GM18907 (cell line): ENCODE measurements around the gene TRIM65.

Experiments used
- ATAC-seq: cut with Tn5 transposase; IDR thresholded peaks from one replicate; pipeline ENCODE4 v1.9.1; 2021; ENCODE audit warnings: mild to moderate bottlenecking, moderate library complexity; ENCODE audit not compliant: unreplicated experiment

Gene TRIM65

DNA sequence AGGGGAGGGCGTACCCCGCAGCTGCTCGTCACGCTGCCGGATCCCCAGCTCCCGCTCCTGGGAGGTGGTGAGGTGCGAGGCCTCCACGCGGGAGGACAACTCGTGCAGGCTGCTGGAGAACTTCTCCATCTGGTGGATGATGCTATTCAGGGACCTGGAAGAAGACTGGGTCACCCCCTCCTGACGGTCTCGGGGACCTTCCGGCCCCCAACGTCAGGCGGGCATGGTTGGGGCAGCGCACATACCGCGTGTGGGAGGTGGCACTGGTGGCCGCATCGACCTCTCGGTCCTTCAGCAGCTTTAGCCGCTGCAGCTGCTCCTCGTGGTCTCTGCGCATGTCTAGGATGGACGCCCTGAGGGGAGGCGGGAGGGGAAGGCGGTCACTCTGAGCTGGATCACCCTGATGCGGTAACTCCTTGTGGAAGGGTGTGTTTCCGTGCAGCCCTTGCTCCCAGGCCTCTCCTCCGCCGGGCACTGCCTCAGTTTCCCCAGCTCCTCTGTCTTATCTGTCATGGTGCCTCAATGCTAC, 21.2 kb upstream of the TRIM65 start:
- ATAC-seq, result no peak

DNA sequence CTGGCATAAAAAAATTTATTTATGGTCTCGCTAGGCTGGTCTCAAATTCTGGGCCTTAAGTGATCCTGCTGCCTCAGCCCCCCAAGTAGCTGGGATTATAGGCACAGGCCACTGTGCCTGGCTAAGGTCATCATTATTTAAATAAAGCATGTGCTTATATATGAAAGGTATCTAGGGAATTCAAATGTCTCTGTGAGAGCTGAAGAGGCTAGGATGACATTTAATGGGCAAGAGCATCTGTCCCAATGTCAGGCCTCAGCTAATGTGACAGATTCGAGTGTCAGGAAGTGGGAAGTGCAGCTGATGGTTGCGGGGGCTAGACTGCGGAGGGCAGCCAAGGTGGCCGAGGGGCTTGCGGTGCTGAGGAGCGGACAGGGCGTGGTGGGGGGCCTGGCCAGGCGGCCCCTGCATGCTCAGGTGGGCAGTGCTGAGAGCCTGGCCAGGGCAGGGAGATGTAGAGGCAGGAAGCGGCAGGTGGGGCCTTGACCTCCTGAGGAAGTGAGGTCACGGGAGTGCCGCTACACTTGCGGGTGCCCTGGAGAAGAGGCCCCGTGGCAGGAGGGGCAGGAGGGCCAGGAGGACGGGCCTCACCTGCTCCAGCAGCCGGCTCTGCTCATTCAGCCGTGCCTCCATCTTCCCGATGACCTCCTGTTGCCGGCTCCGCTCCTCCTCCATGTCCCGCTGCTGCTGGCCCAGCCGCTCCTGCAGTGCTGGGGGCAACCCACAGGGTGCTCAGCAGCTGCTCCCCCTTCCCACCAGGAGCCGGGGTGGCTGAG, 20.6 kb upstream of the TRIM65 start:
- no peak for ATAC-seq

DNA sequence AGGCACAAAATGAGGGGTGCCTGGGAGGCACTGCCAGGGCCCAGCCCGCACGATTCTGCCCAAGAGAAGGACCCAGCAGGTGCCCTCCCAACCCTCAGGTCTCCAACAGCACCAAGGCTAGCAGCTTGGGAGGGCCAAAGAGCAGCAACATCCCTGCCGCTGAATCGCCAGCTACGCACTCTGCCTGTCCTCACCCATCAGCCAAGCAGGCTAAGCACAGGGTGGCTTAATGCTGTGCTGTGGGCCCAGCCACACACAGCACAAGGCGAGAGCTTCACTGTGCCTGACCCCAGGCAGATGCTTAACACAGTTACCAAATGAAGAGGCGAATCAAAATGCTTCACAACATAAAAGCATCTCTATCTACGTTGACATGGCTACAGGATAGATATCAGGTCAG, 18.5 kb upstream of the TRIM65 start:
- ATAC-seq, result no peak

DNA sequence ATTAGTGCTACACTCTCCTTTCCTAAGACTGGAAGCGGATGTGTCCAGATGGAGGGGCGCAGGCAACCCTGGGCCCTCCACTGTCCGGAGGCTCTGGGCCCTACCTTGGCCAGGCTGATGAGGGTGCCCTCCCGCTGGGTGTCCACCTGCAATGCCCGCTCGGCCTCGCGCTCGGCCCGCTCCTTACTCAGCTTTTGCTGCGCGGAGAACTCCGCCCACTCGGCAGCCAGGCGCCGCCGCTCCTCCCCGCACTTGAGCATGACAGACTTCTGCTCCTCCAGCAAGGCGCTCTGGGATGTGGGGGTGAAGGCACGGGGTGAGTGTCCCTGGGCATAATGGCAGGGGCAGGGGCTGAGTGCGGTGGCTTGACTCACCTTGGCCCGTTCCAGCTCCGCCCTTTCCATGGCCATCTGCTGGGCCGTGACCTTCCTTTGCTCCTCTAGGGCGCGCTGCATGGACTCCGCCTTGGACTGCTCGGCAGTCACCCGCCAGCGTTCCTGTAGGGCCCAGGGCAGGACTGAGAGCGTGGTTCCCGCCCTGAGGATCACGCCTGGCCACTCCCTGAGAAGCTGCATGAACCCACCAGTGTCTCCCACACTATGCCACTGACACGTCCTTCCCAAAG, 18.0 kb upstream of the TRIM65 start:
- ATAC-seq, result no peak

DNA sequence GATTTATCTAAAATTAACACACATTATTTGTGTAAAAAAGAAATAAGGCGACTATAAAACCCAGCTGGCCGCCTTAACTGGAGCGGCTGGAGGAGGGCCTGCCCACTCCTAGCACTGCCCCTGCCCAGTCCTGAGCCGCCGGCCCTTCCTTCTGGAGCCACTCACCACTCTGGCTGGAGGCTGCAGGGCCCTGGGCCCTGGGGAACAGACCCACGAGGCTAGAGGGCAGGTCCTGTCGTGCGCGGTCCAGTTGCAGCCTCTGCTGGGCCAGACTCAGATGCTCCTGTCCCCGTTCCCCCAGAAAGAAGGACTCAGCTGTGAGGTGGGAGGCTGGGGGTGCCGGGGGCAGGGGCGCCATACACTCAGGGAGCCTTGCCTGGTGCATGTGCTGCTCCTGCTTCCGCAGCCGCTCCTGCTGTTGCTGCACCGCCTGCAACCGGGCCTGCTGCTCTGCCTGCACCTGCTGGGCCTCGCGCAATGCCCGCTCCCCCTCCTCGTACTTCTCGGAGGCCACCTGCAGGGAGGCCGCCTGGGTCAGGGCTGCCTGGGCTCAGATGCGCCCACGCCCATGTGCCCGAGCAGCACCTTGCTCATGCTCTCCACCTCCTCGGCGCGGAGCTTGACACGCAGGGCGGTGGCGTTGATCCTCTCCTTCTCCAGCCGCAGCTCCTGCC, 16.9 kb upstream of the TRIM65 start:
- ATAC-seq, result no peak

DNA sequence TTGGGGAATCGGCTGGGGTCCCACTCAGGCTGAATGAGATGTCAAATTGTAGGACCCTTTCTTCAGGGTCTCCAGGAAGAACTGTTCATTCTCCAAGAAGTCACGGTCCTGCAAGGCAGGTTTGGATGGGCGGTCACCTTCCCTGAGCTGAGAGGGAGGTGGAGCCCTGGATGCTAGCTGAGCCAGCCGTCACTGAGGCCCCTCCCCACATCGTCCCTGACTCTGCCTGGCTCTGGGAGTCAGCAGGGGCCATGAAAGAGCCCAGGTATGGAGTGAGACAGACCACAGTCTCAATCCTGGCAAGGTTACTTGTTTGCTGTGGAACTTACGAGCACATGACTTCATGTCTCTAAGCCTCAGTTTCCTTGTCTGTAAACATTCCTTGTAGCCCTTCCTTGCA, 13.9 kb upstream of the TRIM65 start:
- ATAC-seq, result no peak

DNA sequence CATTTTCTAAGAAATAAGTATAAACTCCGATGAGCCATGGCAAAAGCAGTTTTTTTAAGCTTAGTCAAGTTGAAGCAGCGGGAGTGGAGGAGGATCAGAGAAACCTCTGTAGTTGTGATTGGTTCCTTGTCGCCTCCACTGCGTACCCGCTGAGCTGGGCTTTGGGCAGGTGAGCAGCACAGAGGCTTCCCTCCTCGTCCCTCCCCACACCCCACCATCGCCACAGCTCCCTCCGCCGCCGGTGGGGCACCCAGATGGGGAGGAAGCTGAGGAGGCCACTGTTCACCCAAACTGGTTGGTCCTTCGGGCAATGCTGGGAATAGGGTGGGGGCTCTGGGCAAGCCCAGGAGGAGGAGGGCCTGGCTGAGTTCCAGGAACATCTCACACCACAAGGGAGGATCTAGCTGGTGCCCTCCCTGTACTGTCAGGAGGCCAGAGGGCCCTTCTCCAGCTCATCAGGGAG, 13.1 kb upstream of the TRIM65 start:
- ATAC-seq, result no peak

DNA sequence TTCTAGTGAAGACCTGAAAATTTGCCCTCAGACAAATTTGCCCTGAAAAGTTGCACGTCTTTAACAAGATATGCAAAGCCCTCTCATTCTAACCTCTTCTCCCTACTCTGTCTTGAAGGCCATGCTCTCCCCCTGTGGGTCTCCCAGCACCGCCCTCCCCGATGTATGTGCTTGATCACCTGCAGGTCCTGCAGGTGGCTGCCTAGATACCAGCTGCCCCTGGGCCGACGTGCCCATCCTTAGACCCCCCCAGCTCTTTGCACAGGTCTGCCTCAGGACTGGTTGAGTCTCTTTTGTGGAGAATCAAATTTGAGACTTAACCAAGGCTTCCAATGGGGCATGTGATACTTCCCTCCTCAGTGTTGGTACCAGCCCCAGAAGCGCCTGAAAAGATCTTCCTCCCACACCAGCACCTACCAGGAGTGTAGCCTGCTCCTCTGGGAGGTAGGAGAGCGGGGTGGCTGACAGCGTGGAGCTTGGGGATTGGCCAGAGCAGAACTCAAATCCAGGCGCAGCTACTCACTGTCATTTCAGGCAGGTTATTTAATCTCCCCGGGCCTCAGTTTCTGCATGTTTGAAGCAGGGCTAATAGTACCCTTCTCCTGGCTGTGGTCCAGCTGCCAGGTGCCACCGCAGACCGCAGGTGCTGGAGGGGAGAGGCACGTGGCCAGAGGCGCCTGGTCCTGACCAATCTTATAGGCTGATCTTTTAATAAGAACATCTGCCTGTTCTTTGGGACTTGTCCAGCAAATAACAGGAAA, 12.5 kb upstream of the TRIM65 start:
- ATAC-seq, result no peak

DNA sequence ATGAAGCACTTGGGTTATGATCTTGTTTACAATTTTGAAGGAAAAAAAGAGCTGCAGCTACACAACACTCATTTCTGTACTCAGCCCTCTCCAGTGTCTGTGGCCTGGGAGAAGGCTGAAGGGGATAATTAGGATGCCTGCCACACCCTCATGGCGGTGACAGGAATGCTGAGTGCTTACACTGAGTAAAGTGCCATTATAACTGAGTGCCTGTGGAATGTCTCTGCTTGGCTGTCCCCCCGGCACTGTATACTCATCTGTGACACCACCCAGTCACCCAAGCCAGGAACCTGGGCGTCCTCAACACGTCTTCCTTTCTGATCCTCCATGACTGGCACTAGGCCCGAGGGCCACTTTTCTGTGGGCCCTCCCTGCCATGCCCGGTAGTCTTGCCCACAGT, 11.4 kb upstream of the TRIM65 start:
- ATAC-seq, result no peak

DNA sequence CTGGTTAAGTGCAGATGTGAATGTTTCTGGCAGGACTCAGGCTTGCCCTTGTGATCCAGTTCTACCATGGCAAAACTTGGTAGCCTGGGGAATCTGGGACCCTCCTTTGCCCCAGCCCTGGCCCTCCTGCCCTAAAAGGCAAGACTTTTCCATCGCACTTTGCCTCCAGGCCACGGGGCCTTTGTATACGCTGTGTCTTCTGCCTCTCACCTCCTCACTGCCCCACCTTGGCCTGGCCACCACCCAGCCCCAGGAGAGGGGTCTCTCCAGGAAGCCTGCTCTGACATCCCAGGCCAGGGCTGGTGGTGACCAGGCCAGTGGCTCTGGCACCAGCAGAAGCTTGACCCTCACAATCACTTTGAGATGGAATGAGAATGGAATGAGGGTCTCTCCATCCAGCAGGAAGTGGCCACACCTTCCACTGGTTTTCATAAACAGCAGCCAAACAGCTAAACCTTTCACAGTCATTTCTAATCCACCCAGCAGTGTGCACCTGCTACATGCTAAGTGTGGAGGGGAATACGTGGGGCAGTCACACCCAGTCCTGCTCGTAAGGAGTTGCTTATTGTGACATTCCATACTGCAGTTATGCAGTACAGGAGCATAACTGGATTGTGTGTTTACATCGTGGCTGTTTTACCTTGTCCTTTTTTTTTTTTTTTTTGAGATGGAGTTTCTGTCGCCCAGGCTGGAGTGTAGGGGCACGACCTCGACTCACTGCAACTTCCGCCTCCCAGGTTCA, 9.6 kb upstream of the TRIM65 start:
- no peak for ATAC-seq

DNA sequence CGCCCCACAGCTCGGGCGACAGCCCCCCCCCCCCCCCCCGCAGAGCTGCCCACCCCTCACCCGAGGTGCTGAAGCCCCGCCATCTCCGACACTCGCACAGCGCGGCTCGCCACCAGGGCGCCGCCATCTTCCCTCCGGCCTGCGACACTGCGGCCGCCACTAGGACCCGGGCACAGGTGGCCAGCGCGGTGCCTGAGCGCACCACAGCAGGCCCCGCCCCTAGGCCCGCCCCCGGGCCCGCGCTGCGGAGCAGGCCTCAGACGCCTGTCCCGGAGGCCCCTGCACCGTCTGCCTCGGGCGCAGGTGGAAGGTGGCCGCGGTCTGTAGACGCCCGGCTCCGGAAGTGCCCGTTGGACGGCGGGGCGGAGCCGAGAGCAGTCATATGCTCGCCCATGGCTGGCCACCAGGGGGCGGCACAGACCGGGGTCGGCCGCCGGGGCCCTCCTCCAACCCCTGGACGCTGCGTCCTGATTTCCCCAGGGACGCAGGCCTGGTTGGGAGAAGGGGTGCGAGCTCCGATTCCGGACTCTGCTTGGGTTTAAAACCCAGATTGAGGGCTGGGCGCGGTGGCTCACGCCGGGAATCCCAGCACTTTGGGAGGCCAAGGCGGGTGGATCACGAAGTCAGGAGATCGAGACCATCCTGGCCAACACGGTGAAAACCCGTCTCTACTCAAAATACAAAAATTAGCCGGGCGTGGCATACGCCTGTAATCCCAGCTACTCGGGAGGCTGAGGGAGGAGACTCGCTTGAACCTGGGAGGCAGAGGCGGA, 8.2 kb upstream of the TRIM65 start, which contains the start of gene MRPL38:
TSS of gene MRPL38 (minus strand) at position 136 of the 773 bp plus-strand sequence. CDS start at position 127, 9 bp downstream.
- peak; percentile 89 for ATAC-seq

DNA sequence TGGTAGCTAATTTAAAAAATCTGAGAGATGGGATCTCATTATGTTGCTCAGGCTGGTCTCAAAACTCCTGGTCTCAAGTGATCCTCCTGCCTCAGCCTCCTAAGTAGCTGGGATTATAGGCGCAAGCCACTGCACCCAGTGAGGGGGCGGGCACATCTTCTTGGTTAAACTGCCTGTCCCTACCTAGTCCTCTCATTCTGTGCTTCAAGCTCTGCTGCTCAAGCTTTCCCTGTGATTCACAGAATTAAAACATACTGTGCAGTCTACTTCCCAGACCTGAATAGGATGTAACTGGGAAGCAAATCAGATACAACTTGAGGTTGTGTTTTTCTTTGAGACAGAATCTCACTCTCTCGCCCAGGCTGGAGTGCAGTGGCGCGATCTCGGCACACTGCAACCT, 5.7 kb upstream of the TRIM65 start:
- ATAC-seq, result no peak

DNA sequence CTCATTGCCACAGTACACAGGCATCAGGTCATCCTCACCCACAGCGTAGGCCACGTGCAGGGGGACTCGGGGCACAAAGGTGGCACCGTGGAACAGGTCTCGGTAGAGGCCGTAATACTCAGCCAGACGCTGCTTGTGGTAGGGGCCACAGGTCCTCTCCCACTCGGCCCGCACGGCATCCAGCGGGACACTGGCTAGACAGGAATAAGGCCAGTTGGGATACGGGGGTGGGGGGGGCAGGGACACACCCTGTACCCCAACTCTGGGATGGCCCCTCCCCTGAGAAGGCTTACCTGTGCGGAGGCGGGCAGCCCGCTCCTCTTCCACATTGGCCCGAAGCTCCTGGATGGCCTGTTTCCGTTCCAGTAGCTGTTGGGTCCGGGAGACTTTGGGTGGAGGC, 5.0 kb upstream of the TRIM65 start:
- ATAC-seq, result no peak

DNA sequence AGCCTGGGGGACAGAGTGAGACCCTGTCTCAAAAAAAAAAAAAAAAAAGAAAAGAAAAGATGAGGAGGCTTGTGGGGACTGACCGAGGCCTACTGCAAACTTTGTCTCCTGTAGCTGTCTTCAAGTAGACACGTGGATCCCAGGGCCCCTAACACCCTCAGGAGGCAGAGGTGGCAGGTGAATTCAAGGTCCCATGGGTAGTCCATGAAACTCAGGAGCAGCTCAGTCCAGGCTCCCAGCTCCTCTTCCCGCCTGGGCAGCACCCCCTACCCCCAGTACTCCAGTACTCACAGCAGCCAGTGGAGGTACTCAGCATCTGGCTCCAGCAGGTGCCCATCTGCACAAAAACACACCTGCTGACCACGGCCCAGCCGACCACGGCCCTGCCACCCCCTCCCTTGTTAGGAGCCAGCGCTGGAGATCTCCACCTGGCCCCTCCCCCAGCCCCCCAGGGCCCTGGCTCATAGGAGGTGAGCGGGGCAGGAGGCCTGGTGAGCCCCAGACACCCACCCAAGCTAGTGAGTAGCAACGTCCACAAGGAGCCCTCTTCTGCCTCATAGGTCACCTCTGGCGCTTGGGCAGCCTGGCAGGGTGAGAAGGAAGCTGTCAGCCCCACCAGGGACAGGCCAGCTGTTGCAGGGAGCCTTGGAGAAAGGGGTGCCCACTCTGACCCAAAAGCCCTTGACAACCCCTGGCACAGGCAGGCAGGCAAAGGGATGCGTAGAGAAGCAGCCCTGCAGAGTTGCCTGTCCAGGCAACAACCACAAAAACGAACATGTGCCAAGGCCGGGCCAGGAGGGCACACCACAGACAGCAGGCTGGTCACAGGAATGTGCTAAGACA, 4.2 kb upstream of the TRIM65 start:
- ATAC-seq, result no peak

DNA sequence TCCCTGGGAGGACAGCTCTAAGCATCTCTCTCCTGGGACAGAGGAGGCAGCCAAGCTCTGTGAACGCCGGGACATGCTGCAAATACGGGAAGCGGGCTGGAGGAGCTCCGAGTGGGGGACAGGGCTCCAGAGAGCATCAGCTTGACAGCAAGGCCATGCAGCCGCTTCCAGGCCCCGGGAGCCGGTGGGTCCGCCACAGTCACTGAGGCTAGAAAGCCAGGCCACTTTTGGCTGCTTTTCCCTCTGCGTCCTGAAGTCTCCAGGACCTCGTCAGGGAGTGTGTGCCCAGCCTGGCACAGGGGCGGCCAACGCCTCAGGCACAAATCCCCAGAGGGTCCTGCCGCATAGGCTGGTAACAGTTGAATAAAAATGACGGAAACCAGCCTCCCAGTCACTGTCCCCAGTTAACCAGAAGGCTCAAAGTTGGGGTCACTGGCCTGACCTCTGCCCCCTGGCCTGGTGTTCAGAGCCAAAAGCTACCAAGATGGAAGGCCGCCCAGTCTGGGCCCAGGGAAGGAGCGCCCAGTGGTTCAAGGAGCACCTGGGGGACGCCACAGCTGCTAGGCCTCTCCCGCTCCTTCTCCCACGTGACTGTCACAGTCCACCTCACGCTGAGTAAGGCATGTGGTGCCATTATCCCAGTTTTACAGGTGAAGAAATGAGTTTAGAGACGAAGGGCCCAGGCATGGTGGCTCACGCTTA, 3.2 kb upstream of the TRIM65 start:
- no peak for ATAC-seq

DNA sequence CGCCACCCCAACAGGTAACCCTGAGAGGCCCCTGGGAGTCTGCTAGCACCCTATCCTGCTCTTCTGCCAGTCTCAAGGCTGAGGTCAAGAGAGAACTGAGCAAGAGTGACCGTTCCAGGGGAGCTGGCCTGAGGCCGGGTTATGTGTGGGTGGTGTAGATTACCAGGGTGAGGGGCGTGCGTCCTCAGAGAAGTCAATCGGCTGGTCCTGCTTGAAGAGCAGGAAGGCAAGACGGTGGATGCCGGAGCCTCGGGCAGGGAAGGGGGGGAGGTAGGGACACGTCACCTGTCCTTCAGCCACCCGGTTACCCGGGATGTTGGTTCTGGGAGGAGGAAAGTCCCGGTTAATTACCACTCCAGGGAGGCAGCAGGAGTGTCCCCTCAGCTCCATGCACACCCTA, 2.6 kb upstream of the TRIM65 start:
- ATAC-seq, result no peak

DNA sequence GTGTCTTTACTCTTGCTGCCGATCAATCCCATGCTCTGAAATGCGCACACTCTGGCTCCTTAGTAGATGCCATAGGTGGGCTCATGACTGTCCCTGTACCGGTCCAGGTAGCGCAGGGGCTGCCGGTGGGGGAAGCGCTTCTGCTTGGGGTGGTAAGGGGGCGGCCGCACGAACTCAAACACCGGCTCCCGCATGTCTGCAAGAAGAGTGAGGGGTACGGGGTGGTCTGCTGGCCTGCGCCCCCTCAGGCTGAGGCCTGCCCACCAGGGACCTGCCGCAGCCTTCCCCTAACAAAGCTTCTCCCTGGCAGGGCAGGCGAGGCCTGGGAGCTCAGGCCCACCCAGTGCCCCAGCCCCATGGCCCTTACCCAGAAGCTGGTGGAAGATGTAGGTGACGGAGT, 2.0 kb upstream of the TRIM65 start:
- no peak for ATAC-seq

DNA sequence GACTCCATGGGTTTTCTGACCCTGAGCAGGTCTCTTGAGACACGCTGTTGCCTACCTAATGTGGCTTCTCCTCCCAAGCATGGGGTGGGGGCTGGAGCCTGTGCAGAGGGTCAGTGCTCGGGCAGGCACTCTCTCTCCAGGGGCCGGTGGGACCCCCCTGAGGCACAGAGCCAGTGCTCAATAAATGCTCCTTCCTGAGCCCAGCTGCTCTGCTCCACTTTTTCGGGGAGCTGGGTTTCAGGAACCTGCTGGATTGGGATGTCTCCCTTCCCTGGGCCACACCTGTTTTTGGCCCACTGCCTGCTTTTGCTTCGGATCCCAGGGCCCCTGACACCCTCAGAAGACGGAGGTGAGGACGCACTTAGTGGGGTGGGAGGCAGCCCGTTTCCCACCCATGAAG, 1.3 kb upstream of the TRIM65 start:
- no peak for ATAC-seq
